Left cardiac atrium (tissue), 4 donors: ENCODE measurements around the gene RGCC. TPM values are rescaled to one million over a fixed set of nuclear protein-coding genes. Genes with fewer than 3 reads are reported as not detected.
"Not testable (repeated sequence)": the region's sequence is repeated elsewhere in the genome, so short reads cannot be mapped to it uniquely, and the experiment has no call there.

Experiments used
- ATAC-seq, 2 donors: fragments of 200-7000 bp; cut with Tn5 transposase; one replicate each; pipeline ENCODE4 v1.9.1; 2020; ENCODE audit warnings: mild to moderate bottlenecking in 2 of 2, moderate library complexity in 2 of 2
- DNase-seq: peaks from one replicate; pipeline ENCODE4 v3.0.0-alpha.2; 2020
- intact Hi-C, 2 donors: fragments of 100-400 bp; cut with DNase I; formaldehyde crosslinking; loops; one replicate each; pipeline versions ENCODE4 v1.14.1 to v1.15.1; 2022 to 2023
- long read RNA-seq: library from polyadenylated mRNA; unstranded; transcript quantifications from one replicate; pipeline ENCODE4 v2.0.0, GENCODE V29; 2021
- total RNA-seq, 2 donors: library from RNA; stranded (reverse); fragmentation: NEBNext Ultra II Directional; extraction: Animal tissue kit (Norgen Biotek cat#: 25700); gene quantifications; one replicate each; pipeline ENCODE4 v1.2.1, GENCODE V29; 2021
- donor health status: DM: no; HTN: yes; CAD: no.
- donor health status: DM: no; HTN: yes; CAD: no; lungs with severe emphysema.
- donor health status: DM: yes; HTN: yes; CAD: no.
- donor health status: Dilated cardiomyopathy.

RGCC gene
- total RNA-seq = 10 to 100 TPM; 40.8 to 43.2 TPM
- long read RNA-seq, partial matches to known transcripts = 0 of 1 reads
- long read RNA-seq, other reads (novel, unspliced or antisense) = 0 of 1 reads

- ATAC-seq (peak; percentile 87 to 93), DNase-seq (peak; percentile 83)
- intact Hi-C loops = loop anchor here in 1 of 2 donors (5.0 kb wide), 1 partner anchor 195 kb away; no protein-coding TSS in a partner anchor
These were observed at the start of gene RGCC for GRCh38 chr13:41456768-41457588. RGCC (plus strand) TSS chr13:41457550; CDS start chr13:41457708, 158 bp downstream.

GRCh38 chr13:41408121-41408520 lies 49.2 kb upstream of the RGCC start:
- DNase-seq (no peak), ATAC-seq (no peak)
- intact Hi-C loops = no loop called here

- intact Hi-C loops = no loop called here
- DNase-seq = no peak
- ATAC-seq = no peak
These were observed 48.6 kb upstream of the RGCC start for GRCh38 chr13:41408746-41409145.

GRCh38 chr13:41409611-41410010 lies 47.7 kb upstream of the RGCC start:
- intact Hi-C loops = no loop called here
- no peak for ATAC-seq
- DNase-seq = no peak

- DNase-seq (no peak), ATAC-seq (no peak)
- intact Hi-C loops = no loop called here
These were observed 46.3 kb upstream of the RGCC start for GRCh38 chr13:41411060-41411459.

- intact Hi-C loops = no loop called here
- ATAC-seq (peak; percentile 34 to 82), DNase-seq (no peak)
These were observed 45.8 kb upstream of the RGCC start for GRCh38 chr13:41411522-41411921.

GRCh38 chr13:41413872-41414271 lies 43.5 kb upstream of the RGCC start:
- DNase-seq = no peak
- intact Hi-C loops = no loop called here
- ATAC-seq = no peak

GRCh38 chr13:41416276-41416675 lies 41.1 kb upstream of the RGCC start:
- no peak for DNase-seq
- intact Hi-C loops = no loop called here
- no peak for ATAC-seq

- intact Hi-C loops = no loop called here
- no peak for DNase-seq
- ATAC-seq = no peak
These were observed 39.3 kb upstream of the RGCC start for GRCh38 chr13:41418027-41418426.

GRCh38 chr13:41418731-41419130 lies 38.6 kb upstream of the RGCC start:
- ATAC-seq = no peak
- intact Hi-C loops = no loop called here
- DNase-seq = no peak

GRCh38 chr13:41419206-41419605 lies 38.1 kb upstream of the RGCC start:
- DNase-seq (no peak), ATAC-seq (no peak)
- intact Hi-C loops = no loop called here

GRCh38 chr13:41420146-41420545 lies 37.2 kb upstream of the RGCC start:
- intact Hi-C loops = no loop called here
- ATAC-seq (no peak), DNase-seq (no peak)

GRCh38 chr13:41421330-41421729 lies 36.0 kb upstream of the RGCC start:
- ATAC-seq, intact Hi-C loops, DNase-seq: not testable (repeated sequence)

- intact Hi-C loops, DNase-seq, ATAC-seq: not testable (repeated sequence)
These were observed 35.4 kb upstream of the RGCC start for GRCh38 chr13:41421983-41422382.

- intact Hi-C loops, ATAC-seq, DNase-seq: not testable (repeated sequence)
These were observed 34.1 kb upstream of the RGCC start for GRCh38 chr13:41423259-41423658.

- ATAC-seq, DNase-seq, intact Hi-C loops: not testable (repeated sequence)
These were observed 32.7 kb upstream of the RGCC start for GRCh38 chr13:41424675-41425074.

- DNase-seq (no peak), ATAC-seq (no peak)
- intact Hi-C loops = no loop called here
These were observed 31.3 kb upstream of the RGCC start for GRCh38 chr13:41426047-41426446.

- DNase-seq (no peak), ATAC-seq (no peak)
- intact Hi-C loops = no loop called here
These were observed 29.7 kb upstream of the RGCC start for GRCh38 chr13:41427666-41428065.

GRCh38 chr13:41428155-41428554 lies 29.2 kb upstream of the RGCC start:
- DNase-seq = no peak
- intact Hi-C loops = no loop called here
- peak in 1 of 2 donors; percentile 38 for ATAC-seq

GRCh38 chr13:41434030-41434429 lies 23.3 kb upstream of the RGCC start:
- DNase-seq, intact Hi-C loops, ATAC-seq: not testable (repeated sequence)
